Measurements from ENCODE around the gene ACAT2.
"Not testable (repeated sequence)": the region's sequence is repeated elsewhere in the genome, so short reads cannot be mapped to it uniquely, and the experiment has no call there.

Gene ACAT2

DNA sequence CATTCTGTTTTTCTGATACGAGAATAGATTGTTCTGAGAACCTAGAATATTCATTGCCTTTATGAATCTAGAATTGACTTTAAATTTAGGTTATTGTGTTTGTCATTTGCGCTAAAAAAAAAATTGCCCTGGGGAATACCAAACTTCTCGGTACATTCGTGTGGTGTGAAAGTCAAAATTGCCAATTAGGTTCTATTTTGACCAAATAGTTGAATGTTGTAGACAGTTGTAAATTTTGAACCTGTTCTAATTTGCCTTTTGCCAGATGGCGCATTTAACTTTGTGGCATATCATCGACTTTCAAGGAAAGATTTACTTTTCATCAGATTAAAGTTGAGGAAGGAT lies 31.5 kb upstream of the ACAT2 start:
- DNase-seq = no peak

DNA sequence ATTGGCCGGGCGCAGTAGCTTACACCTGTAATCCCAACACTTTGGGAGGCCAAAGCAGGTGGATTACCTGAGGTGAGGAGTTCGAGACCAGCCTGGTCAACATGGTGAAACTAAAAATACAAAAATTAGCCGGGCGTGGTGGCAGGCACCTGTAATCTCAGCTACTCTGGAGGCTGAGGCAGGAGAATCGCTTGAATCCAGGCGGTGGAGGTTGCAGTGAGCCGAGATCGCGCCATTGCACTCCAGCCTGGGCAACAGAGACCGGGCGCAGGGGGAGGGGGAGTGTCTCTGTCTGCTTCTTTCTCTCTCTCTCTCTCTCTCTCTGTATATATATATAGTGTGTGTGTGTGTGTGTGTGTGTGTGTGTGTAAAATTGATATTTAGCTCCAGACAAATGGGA lies 29.3 kb upstream of the ACAT2 start:
- not testable (repeated sequence) for DNase-seq

DNA sequence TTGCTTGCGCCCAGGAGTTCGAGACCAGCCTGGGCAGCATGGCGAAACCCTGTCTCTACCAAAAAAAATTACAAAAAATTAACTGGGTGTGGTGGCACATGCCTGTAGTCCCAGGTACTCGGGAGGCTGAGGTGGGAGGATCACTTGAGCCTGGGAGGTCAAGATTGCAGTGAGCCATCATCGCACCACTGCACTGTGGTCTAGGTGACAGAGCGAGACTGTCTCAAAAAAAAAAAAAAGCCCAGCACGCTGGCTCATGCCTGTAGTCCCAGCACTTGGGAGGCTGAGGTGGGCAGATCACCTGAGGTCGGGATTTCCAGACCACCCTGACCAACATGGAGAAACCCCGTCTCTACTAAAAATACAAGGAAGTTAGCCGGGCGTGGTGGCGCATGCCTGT lies 28.4 kb upstream of the ACAT2 start:
- DNase-seq = not testable (repeated sequence)

DNA sequence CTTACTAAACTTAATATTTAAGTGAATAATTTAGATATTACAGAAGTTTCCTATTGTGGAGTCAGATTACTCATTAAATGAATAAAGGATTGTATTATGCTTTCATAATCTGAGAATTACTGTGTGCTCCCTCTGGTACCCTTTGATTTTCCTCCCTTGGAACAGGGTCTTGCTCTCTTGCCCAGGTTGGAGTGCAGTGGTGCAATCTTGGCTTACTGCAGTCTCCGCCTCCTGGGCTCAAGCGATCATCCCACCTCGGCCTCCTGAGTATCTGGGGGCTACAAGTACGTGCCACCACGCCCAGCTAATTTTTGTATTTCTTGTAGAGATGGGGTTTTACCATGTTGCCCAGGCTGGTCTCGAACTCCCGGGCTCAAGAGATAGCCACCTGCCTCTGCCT lies 24.9 kb upstream of the ACAT2 start:
- no peak for DNase-seq

DNA sequence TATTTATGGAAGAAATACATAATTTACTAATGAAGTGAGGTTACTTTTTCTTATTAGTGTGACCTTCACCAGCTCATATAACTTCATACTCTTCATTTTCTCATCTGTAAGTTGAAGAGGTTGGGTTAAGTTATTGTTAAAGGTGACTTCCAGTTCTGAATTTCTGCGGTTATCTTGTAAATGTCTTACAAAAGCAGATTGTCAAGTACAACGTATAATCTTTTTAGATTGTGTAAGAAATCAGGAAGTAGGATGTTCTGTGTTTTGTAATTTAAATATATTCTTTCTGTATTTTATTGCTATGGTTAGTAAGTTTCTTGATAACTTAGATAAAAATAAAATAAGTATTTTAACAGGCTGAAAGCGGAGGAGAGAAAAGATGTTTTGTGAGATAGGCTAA lies 22.5 kb upstream of the ACAT2 start:
- no peak for DNase-seq

DNA sequence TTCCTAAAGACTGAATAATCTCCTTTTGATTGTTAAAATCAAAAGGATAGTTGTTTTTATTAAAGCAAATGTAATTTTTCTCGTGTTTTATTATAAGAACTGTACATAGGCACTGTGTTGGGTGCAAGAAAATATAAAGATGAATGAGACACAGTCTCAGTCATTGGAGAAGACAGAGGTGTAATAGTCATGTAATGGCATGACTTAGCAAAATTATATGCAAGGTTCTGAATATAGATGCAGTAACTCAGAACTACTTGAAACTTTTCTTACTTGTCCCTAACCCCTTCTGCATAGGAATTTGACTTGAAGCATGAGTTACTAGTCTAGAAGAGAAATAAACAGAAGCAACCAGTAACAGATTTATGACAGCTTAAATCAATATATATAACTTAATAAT lies 19.7 kb upstream of the ACAT2 start:
- no peak for DNase-seq

DNA sequence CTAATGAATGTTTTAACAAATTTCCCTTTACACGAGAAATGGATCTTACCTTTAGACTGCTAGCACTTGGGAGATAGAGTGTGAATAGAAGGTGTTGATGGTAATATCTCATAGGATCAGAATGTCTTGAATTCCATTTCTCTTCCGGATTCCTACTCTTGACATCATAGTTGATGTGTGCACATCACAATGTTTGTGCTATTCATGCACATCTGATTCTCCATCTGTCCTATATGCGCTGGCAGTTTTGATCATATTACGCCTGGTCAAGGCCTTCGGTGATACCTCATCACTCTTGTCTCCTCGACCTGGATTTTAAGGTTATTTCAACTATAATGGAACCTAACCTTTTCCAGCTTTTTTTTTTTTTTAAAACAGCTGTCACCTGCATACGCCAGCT lies 16.8 kb upstream of the ACAT2 start:
- no peak for DNase-seq

DNA sequence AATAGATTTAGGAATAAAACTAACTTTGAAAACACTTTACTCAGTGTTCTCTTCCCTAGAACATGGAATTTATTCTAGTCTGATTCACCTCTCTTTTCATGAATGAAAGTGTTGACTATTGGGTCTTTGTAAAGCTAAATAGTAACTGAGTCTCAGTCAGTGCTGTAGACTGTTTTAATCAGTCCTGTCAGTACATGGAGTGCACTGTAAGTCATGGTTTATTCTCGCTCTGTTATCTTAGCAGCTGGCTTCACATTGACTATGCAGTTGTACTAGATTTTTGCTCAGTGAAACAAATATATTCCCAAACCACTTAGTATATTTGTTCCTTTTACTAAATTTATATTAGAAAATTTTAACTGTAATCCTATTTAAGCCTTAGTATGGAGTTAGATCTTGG lies 15.1 kb upstream of the ACAT2 start:
- DNase-seq = no peak

DNA sequence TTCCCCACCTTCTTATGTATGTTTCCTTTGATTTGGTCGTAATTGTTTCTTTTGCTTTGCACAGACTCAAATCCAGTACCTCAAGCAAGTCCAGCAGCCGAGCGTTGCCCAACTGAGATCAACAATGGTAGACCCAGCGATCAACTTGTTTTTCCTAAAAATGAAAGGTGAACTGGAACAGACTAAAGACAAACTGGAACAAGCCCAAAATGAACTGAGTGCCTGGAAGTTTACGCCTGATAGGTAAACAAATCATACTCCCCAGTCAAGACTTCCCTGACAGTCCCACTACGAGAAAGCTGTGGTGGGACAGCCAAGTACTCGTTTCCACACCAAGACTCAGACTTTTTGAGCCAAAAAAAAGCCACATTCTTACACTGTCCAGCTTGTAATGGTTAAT lies 13.7 kb upstream of the ACAT2 start:
- not testable (repeated sequence) for DNase-seq

DNA sequence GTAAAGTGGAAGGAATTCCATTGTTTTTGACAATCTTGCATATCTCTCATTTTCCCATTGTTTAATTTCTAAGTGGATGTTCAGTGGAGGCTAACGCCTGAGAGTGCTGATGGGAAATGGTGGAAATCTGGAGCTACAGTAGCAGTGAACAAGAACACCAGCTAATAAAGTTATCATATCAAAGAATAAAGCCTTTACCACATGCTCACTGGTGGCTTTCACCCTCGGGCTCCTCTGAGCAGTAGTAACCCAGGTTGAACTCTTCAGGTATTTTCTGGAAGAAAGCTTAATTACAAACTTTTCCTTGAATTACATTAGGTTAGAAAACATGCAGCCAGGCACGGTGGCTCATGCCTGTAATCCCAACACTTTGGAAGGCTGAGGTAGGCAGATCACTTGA lies 10.4 kb upstream of the ACAT2 start:
- DNase-seq = no peak

DNA sequence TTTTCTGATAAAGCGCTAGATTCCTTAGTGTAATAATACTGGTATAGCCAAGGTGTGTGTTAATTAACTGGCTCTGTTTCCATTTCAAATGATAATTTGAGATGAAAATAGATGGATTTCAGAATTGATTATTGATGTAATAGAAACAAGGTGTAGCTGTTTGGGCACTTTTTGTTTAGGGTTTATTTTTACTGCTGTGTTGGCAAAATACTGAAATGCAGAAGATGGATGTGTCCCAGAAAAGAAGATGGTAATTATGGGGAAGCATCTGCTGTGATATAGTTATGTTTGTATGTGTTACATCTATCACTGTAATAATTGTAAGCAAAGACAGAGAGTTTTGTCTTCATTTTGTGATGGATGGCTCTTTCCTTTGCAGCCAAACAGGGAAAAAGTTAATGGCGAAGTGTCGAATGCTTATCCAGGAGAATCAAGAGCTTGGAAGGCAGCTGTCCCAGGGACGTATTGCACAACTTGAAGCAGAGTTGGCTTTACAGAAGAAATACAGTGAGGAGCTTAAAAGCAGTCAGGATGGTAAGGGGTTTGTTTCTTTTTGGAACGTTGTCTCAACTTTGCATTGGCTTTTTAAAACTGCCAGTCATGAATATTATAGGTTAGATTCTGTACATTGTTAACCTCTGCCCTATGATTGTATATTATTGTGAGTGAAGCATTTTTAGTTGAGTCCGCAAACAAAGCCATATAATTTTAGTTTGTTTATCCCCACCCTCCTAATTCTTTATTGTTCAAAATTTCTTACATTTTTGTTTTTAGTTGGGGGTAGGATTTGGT lies 8.6 kb upstream of the ACAT2 start:
- no peak for DNase-seq

DNA sequence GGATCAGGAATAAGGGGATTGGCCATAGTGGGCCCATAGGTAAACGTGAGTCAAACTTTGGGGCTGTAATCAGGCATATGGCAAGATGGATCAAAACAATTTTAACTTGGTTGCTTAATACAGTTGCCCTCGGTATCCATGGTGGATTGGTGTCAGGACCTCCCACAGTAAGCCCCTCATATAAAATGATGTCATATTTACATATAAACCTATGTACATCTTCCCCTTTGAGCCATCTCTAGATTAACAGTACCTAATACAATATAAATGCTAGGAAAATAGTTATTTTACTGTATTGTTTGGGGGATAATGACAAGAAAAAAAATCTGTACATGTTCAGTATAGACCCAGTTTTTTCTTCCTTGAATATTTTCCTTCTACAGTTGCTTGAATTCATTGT lies 7.4 kb upstream of the ACAT2 start:
- DNase-seq = no peak

DNA sequence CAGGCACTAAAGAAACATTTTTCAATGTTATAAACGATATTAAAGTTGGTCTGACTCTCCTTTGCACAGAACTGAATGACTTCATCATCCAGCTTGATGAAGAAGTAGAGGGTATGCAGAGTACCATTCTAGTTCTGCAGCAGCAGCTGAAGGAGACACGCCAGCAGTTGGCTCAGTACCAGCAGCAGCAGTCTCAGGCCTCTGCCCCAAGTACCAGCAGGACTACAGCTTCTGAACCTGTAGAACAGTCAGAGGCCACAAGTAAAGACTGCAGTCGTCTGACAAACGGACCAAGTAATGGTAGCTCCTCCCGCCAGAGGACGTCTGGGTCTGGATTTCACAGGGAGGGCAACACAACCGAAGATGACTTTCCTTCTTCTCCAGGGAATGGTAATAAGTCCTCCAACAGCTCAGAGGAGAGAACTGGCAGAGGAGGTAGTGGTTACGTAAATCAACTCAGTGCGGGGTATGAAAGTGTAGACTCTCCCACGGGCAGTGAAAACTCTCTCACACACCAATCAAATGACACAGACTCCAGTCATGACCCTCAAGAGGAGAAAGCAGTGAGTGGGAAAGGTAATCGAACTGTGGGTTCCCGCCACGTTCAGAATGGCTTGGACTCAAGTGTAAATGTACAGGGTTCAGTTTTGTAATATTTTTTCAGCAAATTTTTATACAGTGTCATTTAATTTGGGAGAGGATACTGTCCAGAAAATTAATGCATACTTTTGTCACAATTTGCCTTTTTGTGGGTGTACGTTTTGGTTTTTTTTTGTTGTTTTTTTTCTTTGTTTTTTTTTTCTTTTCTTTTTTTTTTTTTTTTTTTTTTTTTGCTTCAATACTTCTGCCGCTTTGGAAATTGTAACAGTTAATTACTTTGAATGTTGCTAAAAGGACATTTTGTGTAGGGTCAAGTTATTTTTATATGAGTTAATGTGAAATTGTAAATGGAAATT lies 6.6 kb upstream of the ACAT2 start:
- peak in 2 of 14 donors; percentile 1 to 7 for DNase-seq

DNA sequence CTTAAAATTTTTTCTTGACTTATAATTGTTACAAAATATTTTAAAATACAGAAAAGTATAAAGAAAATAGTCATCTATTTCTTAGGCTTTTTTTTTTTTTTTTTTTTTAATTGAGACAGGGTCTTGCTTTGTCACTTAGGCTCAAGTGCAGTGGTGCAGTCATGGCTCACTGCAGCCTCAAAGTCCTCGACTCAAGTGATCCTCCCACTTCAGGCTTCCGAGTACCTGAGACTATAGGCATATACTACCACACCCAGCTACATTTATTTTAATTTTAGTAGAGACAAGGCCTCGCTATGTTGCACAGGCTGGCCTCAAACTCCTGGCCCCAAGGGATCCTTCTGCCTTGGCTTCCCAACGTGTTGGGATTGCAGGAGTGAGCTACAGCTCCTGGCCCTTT lies 5.3 kb upstream of the ACAT2 start:
- no peak for DNase-seq

DNA sequence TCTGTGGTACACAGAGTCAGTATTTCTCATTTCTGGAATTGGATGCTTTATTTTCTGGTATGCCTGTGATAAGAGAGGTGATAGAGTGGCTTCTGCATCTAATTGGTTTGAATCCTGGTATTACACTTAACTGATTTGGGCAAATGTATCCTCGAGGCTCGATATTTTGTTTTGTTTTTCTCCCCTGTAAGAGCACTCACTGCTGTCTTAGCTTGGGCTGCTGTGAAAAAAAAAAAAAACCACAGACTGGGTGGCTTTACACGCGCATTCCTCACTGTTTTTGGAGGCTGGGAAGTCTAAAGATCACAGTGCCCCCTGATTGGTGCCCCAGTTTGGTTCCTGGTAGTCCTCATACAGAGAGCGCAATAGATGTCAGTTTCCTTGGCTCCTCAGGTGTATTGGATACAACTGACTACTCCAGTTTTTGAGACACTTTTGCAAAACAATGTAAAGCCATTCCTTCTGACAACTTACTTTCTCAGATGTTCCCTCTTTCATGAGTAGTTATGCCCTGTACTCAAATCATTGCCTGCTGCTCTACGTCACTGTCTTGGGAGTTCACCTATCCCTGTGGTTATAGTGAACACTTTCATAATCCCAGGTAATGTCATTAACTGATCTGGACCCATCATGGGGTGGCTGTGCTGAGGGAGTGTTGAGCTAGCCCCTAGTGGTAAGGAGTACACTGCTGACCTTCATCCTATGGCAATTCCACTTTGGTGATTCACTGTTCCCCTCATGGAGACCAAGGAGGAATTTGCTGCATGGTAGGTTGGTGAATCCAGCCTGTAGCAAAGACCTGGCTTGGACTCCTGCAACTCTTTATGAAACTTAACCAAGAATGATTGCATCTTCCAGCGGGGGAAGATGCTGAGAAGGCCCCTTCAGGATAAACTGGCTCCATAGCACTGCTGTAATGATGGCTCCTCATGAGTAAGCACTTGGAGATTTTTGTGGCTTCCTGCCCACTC lies 3.5 kb upstream of the ACAT2 start:
- DNase-seq = no peak

DNA sequence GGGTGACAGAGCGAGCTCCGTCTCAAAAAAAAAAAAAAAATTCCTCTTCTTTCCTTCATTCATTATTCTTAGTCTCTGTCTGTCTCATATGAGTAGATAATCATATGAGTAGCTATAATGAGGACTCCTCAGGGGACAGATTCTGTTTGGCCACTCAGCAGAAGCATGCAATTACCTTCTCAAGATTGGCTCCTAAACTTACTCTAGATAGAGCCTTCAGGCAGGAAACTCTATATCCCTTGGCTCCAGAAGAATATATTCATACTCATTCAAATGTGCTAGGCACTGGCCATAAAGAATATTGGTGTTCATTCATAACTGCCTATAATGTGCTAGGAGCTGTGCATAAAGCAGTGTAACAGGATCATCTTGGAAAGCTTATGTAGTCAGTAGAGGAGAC lies 2.2 kb upstream of the ACAT2 start:
- DNase-seq = no peak

DNA sequence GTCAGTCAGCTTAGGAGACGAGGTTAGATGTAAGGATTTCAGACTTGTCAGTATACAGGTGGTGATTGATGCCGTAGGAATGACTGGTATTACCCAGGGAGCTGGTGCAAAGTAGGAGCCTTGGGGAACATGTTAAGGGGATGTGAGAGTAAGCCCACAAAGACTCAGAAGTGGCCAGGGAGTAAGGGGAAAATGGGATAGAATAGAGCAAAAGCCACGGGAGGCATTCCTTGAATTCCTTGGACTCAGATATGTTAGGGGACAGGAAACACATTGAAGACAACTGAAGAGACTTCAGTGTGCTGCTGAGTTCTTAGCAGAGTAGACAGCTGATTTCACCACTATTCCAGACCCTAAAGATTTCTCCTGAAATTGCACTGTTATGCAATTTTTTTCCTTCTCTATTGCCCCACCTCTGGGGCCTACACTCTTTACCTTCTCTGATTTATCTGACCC lies 1.2 kb upstream of the ACAT2 start:
- DNase-seq = no peak

DNA sequence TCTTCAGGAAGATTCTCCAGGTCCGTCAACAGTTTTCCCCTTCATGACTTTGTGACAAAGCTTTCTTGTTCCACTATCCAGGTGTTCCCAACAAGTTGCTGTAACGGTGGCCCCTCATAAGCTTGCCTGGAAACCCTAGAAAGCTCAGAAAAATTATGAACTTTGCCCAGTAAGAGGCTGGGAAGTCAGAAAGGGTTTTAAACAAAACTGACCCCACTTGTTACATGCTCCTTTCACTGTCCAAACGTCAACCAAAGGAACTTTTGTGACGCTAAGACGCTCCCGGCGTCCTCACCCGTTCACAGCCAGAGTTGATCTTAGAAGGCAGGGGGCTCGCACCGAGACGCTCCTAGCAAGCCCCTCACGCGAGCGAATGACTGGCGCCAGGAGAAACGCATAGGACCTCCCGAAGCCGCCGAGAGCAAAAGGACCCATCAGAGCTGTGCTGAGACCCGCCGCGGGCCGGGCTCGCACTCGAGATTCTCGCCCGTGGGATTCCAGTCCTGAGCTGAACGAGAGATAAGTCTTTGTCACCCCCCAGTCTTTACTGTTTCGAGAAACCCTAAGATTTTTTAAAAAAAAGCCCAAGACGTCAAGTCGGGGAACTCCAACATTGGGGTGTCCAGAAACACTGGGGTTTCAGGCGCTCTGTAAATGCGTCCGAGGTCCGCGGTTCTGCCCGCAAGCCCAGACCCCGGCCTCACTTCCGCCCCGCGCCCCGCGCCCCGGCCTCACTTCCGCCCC lies 544 bp upstream of the ACAT2 start:
- DNase-seq = peak in 3 of 14 donors; percentile 6 to 74 (median 65)

DNA sequence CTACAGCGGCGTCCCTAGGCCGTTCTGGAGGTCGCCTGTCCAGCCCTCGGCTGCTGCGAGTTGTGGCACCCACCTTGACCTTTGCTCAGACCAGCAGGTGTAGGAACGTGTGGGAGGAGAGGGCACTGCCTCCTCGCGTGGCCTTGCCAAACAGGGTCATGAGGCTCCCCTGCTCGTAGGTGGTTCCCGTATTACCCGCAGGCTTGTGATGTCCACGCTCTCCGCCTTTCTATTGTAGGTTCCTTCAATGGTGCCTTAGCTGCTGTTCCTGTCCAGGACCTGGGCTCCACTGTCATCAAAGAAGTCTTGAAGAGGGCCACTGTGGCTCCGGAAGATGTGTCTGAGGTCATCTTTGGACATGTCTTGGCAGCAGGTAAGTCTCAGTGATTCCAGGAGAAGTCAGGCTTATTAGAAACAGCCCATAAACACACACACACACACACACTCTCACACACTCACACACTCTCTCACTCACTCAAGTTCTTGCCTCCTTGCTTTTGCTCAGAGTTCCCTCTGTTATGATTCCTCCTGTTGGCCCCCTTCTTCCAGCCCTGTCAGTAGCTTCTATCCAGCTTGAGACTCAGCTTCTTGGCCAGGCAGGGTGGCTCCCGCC lies 942 bp downstream of the ACAT2 start:
- peak in 5 of 14 donors; percentile 54 to 69 (median 63) for DNase-seq

DNA sequence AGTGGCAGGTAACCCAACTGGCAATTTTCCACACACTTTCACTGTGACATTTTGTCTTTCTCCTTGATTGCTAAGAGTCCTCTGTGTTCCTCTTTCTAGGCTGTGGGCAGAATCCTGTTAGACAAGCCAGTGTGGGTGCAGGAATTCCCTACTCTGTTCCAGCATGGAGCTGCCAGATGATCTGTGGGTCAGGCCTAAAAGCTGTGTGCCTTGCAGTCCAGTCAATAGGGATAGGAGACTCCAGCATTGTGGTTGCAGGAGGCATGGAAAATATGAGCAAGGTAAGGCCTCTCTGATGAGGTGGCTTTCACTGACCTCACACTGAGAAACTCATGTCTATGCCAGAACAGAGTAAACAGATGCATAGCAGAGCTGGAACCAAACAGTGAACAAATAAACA lies 5.1 kb downstream of the ACAT2 start:
- no peak for DNase-seq

DNA sequence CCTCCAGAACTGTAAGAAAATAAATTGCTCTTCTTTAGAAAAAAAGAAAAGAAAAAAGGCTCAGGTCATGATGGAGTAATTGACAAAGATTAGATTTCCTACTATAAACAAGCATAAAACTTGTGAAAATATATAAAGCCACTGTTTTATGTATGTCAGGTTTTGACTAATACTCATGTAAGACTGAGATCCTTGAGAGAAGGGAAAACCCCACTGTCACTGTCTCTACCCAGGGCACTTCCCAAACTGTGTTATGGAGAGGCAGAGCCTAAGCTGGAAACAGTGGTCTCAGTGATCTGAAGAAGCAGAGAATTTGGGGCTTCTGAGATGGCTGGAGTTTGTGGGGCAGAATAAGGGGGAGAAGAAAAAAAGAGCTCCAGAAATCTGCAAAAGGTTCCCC lies 7.6 kb downstream of the ACAT2 start:
- DNase-seq = no peak

Measured in C1 segment of cervical spinal cord (tissue), 14 donors.